HG02840 (cell line): ENCODE measurements around the gene E2F3.

Experiments
- ATAC-seq: cut with Tn5 transposase; IDR thresholded peaks from one replicate; pipeline ENCODE4 v1.9.1; 2021; ENCODE audit warnings: mild to moderate bottlenecking, moderate library complexity, moderate number of reproducible peaks; ENCODE audit not compliant: unreplicated experiment, low FRiP score

The E2F3 gene

DNA sequence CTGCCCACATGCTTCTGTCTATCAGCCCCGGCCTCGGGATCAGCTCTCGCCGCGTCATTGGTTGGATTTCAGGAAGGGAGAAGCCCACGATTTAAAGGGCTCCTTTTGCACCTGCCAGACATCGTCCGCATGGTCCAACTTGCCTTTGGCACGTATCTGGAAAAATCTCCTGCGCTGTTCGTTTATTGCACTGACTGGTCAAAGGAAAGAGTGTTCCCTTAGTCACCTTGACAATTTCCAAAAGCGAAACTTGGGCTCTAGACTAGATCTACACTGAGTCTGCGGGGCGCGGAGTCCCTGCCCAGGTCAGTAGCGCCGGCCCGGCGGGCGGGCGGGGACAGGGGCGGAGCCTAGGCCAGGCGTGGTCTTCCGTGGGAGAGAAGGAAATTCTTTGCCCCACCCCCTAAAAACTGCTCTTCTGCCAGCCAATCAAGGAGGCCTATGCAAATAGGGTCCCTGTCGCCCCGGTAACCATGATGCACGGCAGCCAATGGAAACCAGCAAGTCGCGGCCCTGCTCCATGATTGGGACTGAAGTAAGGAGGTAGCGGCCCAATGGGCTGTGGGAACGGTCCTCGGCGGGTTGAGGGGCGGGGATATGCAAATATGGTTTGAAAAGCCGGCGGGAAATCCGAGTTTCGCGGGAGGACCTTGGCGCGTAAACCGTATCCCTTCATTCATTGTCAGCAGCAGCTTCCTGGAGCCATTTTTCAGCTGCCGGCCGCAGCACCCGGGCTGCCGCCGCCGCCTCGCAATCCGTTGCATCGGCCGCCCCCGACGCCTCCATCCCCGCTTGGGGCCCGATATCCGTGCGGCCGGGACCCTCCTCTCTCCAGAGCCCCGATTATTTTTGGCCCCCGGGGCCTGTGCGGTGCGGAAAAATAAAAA lies at the start of gene E2F3:
Gene E2F3 (plus strand): TSS at position 675 of the 887 bp plus-strand sequence. CDS start 354 bp downstream, outside the sequence.
- peak; percentile 88 for ATAC-seq

DNA sequence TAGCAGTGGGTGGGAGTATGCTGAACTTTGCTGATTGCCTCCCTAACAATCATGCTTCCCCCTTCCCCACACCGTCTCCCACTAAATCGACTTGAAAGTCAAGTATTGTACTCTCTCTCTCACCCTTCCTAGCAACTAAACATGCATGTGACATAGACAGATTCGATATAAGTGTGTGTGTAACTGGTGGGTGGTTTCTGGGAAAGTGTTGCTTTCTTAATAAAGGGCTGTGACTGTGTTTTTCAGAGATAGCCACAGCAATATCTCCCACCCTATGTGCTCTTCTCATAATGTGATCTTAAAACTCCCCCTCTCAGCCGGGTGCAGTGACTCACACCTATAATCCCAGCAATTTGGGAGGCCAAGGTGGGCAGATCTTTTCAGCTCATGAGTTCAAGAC lies 49.3 kb upstream of the E2F3 start:
- no peak for ATAC-seq

DNA sequence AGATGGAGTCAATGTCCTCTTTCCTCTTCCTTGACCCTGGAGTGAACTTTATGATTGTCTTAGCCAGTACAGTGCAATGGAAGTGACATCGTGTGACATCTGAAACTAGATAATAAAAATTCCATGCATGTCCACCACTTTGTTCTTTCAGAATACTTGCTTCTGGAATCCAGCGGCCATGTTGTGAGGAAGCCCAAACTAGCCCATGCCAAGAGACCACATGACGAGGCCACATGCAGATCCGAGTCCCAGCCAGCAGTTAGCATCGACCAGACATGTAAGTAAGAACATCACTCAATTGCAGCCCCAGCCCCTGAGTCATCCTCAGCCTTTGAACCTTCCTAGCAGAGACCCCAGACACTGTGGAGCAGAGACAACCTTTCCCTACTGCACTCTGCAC lies 48.5 kb upstream of the E2F3 start:
- no peak for ATAC-seq

DNA sequence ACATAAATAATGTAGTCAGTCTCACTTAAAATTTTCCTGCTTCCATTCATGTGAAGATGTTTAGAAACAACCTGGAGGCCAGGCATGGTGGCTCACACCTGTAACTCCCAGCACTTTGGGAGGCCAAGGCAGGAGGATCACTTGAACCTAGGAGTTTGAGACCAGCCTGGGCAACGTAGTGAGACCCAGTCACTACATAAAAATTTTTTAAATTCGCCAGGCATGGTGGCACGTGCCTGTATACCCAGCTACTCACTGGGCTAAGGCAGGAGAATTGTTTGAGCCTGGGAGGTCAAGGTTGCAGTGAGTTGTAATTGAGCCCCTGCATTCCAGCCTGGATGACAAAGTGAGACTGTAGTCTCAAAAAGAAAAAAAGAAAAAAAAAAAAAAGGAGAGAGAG lies 47.3 kb upstream of the E2F3 start:
- ATAC-seq: no peak

DNA sequence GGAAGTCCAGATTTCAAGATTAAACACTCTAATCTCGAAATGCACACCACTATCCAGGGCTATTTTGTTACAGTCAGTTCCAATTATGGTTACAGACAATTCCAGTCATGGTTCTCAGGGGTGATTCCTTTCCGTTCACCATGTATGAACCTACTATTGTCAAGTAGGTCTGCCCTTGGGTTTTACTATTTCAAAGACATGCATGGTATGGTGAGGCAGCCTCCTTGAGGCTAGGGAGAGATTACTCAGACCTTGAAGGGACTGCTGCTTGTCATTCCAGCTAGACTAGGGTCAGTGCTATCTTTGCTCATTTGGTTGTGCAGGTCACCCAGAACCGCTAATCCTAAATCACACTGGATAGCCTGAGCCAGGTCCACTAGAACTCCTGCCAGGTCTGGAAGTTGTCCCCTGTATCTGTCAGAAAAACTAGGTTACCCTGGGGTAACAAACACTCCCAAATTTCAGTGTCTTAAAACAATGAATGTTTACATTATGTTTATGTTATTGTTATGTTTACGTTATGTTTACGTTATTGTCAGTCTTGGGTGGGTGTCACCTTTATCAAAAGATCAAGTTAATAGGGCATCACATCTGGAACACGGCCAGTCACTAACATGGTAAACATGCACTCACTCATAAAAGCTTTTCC lies 41.1 kb upstream of the E2F3 start:
- ATAC-seq: no peak

DNA sequence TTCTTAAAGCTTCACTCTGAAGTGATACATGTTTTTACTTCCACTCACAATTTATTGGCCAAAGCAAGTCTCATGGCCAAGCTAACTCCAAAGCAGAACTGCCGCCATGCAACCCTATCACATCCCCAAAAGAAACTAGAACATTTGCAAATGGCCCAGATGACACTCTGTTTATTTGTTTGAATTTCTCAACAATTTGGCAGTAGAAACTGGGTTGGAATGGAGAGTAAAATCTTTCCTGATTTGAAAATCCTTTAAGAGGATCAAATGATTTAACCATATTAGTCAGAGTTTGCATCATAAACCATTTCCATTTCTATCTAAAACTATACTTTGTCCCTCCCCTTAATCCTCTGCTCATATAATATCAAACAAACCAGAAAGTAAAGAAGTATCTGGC lies 39.1 kb upstream of the E2F3 start:
- no peak for ATAC-seq

DNA sequence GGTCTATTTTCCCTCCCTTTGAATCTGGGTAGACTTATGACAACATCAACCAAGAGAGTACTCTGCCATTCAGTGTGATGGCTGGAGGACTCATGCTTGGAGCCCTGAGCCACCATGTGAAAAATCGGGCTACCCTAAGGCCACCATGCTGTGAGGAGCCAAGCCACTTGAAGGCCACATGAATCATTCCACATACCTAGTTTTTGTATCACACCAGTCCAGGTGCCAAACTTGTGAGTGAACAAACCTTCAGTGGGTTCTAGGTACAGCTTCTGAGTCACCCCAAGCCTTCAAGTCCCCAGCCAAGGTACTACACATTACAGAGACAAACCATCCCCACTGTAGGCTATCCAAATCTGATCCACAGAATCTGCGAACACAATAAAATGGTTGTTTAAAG lies 37.4 kb upstream of the E2F3 start:
- no peak for ATAC-seq

DNA sequence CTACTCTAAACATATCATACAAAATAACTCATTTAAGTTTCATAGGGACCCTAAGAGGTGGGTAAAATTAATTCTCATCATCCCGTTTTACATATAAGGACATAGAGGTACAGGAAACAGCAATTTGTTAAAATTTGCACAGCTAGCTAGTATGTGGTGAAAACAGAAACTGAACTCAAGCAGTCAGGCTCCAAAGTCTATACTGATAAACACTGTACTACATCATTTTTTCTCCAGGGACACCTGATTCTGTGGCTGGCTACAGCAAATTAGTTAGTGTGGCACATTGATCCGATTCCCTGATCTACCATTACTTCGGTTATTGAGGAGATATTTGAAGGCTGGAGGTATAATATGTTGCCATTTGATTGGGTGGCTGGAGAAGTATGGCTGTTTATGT lies 36.2 kb upstream of the E2F3 start:
- ATAC-seq: no peak

DNA sequence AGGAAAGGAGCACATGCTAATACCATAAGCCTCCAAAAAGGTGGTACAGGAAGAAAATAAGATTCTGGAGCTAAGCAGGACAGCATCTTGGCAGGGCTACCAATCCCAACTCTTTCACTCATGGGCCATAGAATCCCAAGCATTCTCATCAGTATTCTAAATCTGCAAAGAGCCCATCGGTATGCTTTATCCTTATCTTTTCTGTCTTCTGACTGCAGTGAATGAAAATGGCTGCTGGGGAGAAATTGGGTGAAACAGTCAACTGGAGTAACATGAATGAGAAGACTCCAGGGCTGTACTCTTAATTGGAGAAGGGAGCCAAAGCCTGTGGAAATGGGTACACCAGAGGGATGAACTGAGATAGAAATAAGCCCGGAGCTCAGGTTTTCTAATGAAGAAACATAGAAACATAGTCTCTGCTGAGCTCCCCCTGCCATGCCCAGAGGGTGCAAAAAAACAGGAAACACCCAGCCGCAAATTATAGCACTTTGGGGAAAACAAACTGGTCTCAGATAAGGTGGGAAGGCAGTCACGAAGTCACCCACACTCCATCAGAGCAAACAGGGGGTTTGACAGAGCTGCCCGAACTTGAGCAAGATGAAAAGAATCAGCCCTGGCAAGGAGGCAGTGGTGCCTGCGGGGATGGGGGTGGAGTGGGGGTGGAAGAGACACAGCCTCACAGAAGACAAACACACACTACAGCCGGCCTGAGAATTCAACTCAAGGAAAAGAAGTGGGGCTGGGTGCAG lies 35.4 kb upstream of the E2F3 start:
- ATAC-seq: no peak

DNA sequence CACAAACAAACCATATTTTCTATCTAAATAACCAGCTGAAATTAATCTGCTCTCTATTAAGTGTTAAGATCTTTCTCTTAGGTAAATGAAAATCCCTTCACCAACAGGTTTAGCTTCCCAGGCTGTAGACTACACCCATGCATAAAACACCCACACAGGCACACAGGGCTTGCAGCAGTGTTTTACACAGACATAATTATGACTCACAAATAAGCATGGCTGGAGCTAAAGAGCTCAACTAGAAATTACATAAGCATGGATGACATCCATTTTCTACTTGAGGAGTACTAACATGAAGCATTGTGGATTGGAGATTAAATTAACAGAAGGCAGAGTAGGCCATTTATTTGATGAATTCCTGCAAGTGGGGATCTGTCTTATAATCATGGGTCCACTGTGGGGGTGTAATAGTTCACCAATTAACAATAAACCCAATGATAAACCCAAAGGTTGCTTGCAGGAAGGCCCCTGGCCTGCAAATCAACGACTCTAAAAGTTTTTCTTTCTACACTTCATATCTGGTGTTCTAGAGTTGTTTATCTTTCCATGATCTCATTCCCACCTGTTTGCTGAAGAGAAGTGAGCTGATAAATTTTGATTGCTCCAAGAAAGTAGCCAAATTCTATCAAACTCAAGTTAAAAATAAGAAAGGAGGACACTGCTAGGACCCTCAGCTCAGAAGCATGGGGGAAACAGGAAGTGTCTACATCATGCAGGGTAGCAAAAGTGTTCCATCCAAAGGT lies 33.8 kb upstream of the E2F3 start:
- no peak for ATAC-seq

DNA sequence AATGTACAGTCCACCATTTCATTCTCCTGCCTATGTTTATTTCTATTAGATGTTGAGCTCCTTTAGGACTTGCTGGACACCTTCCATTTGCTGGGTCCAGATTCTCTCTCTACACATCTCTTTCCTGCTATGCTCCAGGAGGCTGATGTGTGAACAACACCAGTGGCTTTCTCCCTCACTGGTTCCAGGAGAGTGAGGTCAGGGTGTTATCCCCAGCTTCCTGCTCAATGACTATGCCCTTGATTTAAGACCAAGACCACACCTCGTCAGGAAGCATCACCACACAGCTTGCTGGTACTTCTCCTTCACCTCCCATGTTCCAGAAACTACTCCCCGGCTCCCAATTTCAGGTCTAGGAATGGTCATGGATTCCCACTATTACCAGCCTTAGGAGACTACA lies 31.3 kb upstream of the E2F3 start:
- no peak for ATAC-seq

DNA sequence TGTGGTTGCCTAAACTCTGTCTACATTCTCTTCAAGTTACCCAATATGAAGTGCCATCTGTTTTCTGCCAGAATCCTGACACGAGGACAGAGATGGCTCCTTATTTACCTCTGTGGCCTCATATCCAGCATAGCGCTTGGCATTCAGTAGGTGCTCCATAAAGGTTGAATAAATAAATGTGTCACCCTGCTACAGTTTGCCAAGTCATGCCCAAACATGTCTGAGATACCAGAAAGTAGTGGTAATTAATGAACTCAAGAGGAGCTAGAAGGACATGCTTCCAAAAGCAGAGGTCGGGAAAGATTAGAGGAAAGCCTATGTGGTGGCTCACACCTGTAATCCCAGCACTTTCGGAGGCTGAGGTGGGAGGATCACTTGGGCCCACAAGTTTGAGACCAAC lies 30.9 kb upstream of the E2F3 start:
- no peak for ATAC-seq

DNA sequence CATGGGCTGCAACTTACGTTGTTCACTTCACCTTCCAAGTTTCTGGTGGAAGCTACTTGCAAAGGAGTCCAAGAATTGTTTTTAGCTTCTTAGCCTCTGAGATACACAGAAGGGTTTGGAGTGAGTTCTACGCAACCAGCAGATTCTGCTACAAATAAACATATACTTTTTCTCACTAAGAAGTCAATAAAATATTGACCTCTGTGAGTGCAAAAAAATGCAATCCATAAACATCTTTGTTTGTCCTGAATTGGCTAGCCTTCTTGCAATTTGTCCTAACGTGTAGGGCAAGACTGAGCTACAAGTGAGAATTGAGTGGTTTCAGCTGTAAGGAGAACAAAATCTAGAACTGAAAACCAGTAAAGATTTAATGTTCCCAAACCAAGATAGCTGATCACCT lies 26.2 kb upstream of the E2F3 start:
- no peak for ATAC-seq

DNA sequence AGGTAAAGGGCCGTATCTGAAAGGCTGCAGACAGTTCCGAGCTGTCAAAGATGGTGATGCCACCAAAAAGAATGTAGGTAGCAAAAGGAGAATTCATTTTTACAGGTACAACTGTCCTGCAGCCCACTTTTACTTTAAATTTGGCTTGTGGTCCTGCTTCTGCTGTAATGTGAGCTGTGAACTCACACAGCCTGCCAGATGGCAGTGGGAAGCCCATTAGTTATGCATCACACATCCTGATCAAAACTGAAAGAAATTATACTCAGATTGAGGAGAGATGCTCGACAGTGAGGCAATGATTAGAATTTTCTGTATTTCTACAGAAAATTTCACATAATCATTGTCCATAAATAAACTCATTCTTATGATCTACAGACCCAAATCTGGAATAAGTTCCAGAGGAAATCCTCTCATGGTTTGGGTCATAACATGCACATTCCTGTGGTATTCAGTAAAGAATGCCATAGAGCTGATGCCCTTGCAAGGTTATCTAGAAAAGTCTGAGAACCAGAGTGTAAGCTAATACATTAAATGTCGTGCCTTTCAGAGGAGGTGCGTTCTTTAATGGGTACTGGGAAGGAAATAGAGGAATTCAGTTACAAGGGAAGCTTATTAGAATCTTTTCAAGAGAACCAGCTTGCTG lies 23.9 kb upstream of the E2F3 start:
- no peak for ATAC-seq

DNA sequence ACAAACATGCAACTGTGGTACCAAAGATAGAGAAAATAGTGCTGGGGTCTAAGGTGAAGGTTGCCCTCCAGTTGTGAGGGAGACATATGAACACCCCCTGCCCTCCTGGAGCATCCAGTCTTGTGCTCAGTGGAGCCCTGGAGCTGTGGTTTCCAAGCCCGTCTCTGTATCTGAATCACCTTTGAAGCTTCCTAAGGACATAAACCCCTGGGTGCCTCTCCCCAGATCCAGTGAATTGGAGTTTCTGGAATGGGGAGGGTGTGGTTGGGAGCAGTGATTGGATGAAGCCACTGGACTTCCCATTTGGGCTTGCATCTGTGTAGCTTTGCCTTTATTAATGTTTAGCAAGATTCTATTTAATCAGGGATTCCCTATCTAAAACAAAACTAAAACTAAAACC lies 22.4 kb upstream of the E2F3 start:
- ATAC-seq: no peak

DNA sequence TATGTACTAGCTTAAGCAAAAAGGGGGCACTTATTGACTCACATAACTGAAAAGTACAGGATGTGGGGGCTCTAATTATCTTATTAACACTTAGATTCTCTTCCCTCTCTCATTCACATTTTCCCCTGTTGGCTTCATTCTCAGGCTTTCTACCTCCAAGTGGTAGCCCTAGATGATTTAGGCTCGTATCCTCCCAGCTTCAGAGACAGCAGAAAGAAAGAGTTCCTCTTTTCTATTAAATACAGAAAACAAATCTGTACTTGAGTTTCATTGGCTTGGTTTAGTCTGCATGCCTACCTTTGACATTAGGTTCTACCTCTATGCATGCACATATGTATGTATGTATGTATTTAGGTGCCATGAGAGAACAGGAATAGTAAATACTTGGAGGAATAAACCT lies 15.5 kb upstream of the E2F3 start:
- ATAC-seq: no peak

DNA sequence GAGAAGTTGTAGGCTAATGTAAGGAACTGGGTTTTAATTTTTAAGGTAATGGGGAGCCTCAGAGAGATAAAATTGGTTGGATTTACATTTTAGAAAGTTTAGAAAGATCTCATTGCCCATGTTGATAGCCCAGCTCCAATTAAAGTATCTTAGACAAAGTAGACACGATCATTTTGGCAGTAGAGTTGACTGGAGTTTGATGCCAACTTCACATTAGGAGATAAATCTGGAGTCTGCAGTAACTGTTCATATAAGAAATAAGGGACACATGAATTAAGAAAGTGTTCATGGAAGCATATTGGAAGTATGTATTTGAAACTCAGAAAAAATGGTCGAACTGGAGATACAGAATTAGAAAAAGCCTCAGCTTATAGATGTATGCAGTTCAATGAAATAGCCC lies 12.6 kb upstream of the E2F3 start:
- ATAC-seq: no peak

DNA sequence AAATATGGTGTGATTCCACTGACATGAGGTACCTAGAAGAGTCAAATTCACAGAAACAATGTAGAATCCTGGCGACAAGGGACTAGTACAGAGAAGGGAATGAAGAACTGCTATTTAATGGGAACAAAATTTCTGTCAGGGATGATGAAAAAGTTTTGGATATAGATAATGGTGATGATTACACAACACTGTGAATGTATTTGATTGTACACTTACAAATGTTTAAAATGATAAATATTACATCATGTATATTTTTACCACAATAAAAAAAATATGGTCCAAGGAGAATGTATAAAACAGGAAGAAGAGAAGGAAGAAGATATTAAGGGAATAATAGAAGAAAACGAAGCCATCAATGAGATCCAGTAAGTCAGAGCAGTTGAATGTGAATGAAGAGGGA lies 8.4 kb upstream of the E2F3 start:
- ATAC-seq: no peak

DNA sequence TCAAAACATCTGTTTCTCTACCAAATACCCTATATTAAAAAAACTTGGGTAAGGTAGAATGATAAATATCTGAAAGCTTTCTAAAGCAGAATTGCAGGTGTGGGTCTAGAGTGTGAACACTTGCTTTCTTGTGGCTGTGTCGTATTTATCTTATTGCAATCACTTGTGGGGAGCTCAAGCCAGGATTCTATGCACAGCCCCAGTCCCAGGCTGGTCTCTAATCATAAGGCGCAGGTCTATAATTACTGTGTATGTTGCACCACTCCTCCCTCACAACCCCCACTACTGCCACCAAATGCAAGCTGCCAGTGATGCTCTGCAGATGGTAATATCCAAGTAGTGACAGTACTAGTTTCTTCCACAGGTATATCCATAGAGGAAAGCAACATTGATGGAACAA lies 2.2 kb upstream of the E2F3 start:
- ATAC-seq: no peak
